Transverse colon (tissue), 4 donors: ENCODE results near the gene PEX19. TPM values are rescaled to one million over a fixed set of nuclear protein-coding genes. Genes with fewer than 3 reads are reported as not detected.

Experiments
- DNase-seq: peaks from one replicate; pipeline ENCODE4 v3.0.0-alpha.2; 2019
- H3K27ac ChIP-seq, 4 donors: fragments of 200-600 bp; sonication (generic); 2 replicates each; pipeline ENCODE4 v1.5.1; 2016 to 2018; ENCODE audit warnings: inconsistent platforms in 4 of 4
- H3K27me3 ChIP-seq: fragments of 200-600 bp; sonication (generic); 2 replicates; pipeline ENCODE4 v1.5.1; 2017; ENCODE audit warnings: inconsistent platforms
- H3K36me3 ChIP-seq, 4 donors: fragments of 200-600 bp; sonication (generic); 2 replicates each; pipeline ENCODE4 v1.5.1; 2017 to 2019; ENCODE audit warnings: inconsistent platforms in 4 of 4
- H3K4me1 ChIP-seq, 4 donors: fragments of 200-600 bp; sonication (generic); 2 replicates each; pipeline ENCODE4 v1.5.1; 2017 to 2020; ENCODE audit warnings: inconsistent platforms in 4 of 4
- H3K4me3 ChIP-seq, 4 donors: fragments of 200-600 bp; sonication (generic); 1 replicate in 1 of 4; 2 replicates in 3 of 4; pipeline versions ENCODE4 v1.5.1 to v1.6.1; 2017 to 2019; ENCODE audit warnings: inconsistent platforms in 4 of 4
- H3K9me3 ChIP-seq, 2 donors: fragments of 200-600 bp; sonication (generic); 2 replicates each; pipeline ENCODE4 v1.5.1; 2017 to 2019; ENCODE audit warnings: inconsistent platforms in 2 of 2
- CTCF ChIP-seq, 5 experiments: fragments of 200-600 bp in 3 of 5; fragments of 450-650 bp in 2 of 5; sonication (generic) in 3 of 5; IDR thresholded peaks; 1 replicate in 2 of 5; 2 replicates in 3 of 5; pipeline ENCODE4 v1.5.1; 2016 to 2017; ENCODE audit warnings: antibody characterized with exemption in 5 of 5, inconsistent platforms in 3 of 5, mild to moderate bottlenecking in 2 of 5, moderate library complexity in 1 of 5
- EP300 ChIP-seq: sonication (generic); formaldehyde crosslinking; IDR thresholded peaks from one replicate; pipeline ENCODE4 v1.6.1; 2017; ENCODE audit warnings: antibody characterized with exemption, low read depth
- POLR2A ChIP-seq: fragments of 450-650 bp; IDR thresholded peaks from one replicate; pipeline ENCODE4 v1.6.1; 2016; ENCODE audit warnings: antibody characterized with exemption, mild to moderate bottlenecking, moderate library complexity
- POLR2AphosphoS5 ChIP-seq, 3 donors: sonication (generic); formaldehyde crosslinking; IDR thresholded peaks; one replicate each; pipeline ENCODE4 v1.6.1; 2016; ENCODE audit warnings: antibody characterized with exemption in 3 of 3
- WGBS, 2 donors: methylation state at CpG; one replicate each; pipeline ENCODE4 v1.1.5; 2018; ENCODE audit warnings: low coverage in 1 of 2; 5-methylcytosine and 5-hydroxymethylcytosine counted together
- in situ Hi-C, 4 donors: fragments of 200-750 bp; cut with MboI; loops; one replicate each; pipeline versions ENCODE4 v1.15.0 to v1.15.1; 2017; ENCODE audit warnings: low sequenced_read_pairs in 3 of 4, low pct_ligation_motif_present in 1 of 4, low pct_unique_long_range_greater_than_20kb in 1 of 4
- intact Hi-C: fragments of 100-400 bp; cut with DNase I; formaldehyde crosslinking; loops from one replicate; pipeline ENCODE4 v1.15.1; 2023; ENCODE audit warnings: low total_unique reads
- total RNA-seq, 4 donors: library from RNA; depleted of rRNA; stranded (reverse); fragments of >200 nt; gene quantifications; one replicate each; pipeline ENCODE4 v1.1.0, GENCODE V29; 2016

PEX19 gene
- total RNA-seq, 4 donors from 2014 or later, result 22.1 to 50.8 (median 32.8) TPM

- no peak for DNase-seq
- TF ChIP-seq CTCF (IDR thresholded peaks at IDR 0.05), result no peak
- TF ChIP-seq POLR2A, result no peak
- no peak for TF ChIP-seq POLR2AphosphoS5 (IDR thresholded peaks at IDR 0.05)
- no peak for TF ChIP-seq EP300
- H3K4me1 ChIP-seq, result peaks cover 12 to 65% (median 24%) of the 10 kb centered on the region in 4 donors
- WGBS, 2 donors, result 40 to 49% methylated on average over 6 of the region's 6 CpGs
- intact Hi-C loops, result no loop called here
- H3K27me3 ChIP-seq, result no peaks in the 10 kb centered on the region
- no peaks in the 10 kb centered on the region for H3K9me3 ChIP-seq
- no peaks in the 10 kb centered on the region for H3K36me3 ChIP-seq
- H3K4me3 ChIP-seq, result peak overlapping the region in 3 of 4 donors; percentile 62 to 92 (median 88)
- peak overlapping the region; percentile 94 to 99 (median 98) for H3K27ac ChIP-seq
- in situ Hi-C loops, result no loop called here
These were observed 24.2 kb downstream of the PEX19 start for GRCh38 chr1:160260406-160261382.

- Histone ChIP-seq H3K4me1 (peaks cover 12 to 61% (median 24%) of the 10 kb centered on the region in 4 donors), H3K36me3 (no peaks in the 10 kb centered on the region), H3K27ac (no peak overlapping the region), H3K4me3 (no peak overlapping the region), H3K27me3 (no peaks in the 10 kb centered on the region), H3K9me3 (no peaks in the 10 kb centered on the region)
- no peak for DNase-seq
- TF ChIP-seq EP300 (no peak), CTCF (IDR thresholded peaks at IDR 0.05) (no peak), POLR2A (no peak), POLR2AphosphoS5 (IDR thresholded peaks at IDR 0.05) (no peak)
- intact Hi-C loops, result no loop called here
- 84 to 92% methylated on average over 3 to 7 of the region's 7 CpGs for WGBS, 2 donors
- in situ Hi-C loops, result loop anchor here in 1 of 4 donors (10.0 kb wide), 1 partner anchor 63 kb away; the partner anchor contains the start of gene CASQ1
These were observed 26.6 kb downstream of the PEX19 start for GRCh38 chr1:160258177-160258798.

GRCh38 chr1:160257411-160258015 lies 27.4 kb downstream of the PEX19 start:
- peak overlapping the region in 2 of 4 donors; percentile 18 to 29 for H3K27ac ChIP-seq
- in situ Hi-C loops (loop anchor here in 1 of 4 donors (10.0 kb wide), 1 partner anchor 63 kb away; the partner anchor contains the start of gene CASQ1), intact Hi-C loops (no loop called here)
- H3K36me3 ChIP-seq, result no peaks in the 10 kb centered on the region
- TF ChIP-seq EP300, result no peak
- no peak for TF ChIP-seq POLR2AphosphoS5 (IDR thresholded peaks at IDR 0.05)
- TF ChIP-seq POLR2A, result no peak
- no peak for TF ChIP-seq CTCF (IDR thresholded peaks at IDR 0.05)
- no peak overlapping the region for H3K4me3 ChIP-seq
- H3K9me3 ChIP-seq, result no peaks in the 10 kb centered on the region
- H3K4me1 ChIP-seq, result peaks cover 12 to 55% (median 24%) of the 10 kb centered on the region in 4 donors
- H3K27me3 ChIP-seq, result no peaks in the 10 kb centered on the region
- no peak for DNase-seq
- WGBS, 2 donors, result 80 to 96% methylated on average over 6 of the region's 6 CpGs
